HTR-8/SVneo (cell line): ENCODE data around the gene MSANTD4.
A peak's percentile ranks its signal among the peaks of the same experiment; 100 is the strongest.
"Not testable (repeated sequence)": the region's sequence is repeated elsewhere in the genome, so short reads cannot be mapped to it uniquely, and the experiment has no call there.

Experiments
- DNase-seq: peaks from one replicate; pipeline ENCODE4 v3.0.0; 2011; ENCODE audit warnings: low spot score, mixed read lengths; ENCODE audit not compliant: insufficient read length
- FAIRE-seq: peaks from 2 replicates; lab custom pipeline; 2011; peaks lifted over from hg19 to GRCh38; lab: Jason Lieb, UNC

Gene MSANTD4

DNA sequence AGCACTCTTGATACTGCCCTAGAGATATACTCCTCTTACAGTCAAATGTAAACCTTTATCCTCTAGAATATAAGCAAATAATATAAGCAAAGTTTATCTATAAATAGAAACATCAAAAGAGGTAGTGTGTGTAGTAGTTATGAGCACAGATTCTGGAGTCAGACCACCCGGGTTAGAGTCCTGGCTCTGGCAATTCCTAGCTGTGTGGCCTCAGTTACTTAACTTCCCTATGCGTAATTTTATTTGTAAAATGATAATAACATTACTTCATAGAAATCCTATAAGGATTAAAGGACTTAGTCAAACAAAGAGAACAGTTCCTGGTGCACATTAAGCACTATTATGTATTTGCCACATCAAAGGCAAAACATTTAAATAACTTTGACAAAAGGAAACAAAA is 7.0 kb downstream of the MSANTD4 start:
- DNase-seq (no peak), FAIRE-seq (no peak)

DNA sequence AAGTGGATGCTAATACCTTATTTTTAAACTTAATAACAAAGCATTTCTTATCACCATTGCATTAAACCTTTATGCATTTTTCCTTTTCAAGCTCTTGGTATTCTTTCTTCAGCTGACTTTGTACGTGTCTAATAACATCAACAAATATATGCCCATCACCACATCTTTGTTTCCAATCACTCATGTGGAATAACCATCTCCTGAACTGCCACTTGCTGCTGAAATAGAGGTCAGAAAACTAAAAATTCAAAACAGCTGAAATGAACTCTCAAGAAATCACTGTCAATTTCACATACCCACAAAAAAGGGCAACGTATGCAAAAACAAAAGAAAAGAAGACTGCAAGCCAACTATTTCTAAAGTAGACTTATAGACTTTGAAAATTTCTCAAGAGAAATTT is 7.4 kb downstream of the MSANTD4 start:
- DNase-seq = no peak
- no peak for FAIRE-seq

DNA sequence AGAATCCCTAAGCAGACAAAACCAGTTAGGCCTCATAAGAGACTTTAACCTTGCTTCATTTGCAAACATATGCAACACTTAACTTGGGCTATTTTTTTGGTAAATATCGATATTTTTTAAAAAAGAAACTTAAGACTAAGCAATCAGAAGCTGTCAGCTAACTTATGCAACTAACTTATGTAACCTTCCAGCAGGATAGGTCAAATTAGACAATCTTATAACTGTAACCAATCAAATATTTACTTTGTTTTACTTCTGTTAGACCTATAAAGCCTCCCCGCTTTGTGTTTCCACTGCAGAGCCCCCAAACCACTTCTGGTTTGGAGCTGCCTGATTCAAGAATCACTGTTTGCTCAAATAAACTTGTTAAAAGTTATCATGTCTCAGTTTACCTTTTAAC is 8.0 kb downstream of the MSANTD4 start:
- FAIRE-seq (no peak), DNase-seq (no peak)

DNA sequence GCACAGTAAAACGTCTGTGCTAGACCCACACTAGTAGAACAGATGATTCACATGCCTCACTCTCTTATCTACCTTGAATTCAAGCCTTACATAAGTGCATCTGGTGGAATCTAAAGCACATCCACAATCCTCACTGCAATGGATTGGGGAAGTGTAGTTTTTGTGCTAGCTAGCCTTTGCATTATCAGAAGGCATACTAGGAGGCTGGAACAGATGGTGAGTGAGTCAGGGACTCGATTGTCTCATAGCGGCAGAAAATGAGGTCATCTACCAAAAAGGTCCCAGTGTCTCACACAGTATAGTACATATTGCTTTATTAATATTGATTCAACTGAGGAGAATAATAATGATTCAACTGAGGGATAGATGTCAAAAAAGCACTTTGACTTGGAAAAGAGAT is 9.3 kb downstream of the MSANTD4 start:
- DNase-seq (no peak), FAIRE-seq (peak; percentile 65)

DNA sequence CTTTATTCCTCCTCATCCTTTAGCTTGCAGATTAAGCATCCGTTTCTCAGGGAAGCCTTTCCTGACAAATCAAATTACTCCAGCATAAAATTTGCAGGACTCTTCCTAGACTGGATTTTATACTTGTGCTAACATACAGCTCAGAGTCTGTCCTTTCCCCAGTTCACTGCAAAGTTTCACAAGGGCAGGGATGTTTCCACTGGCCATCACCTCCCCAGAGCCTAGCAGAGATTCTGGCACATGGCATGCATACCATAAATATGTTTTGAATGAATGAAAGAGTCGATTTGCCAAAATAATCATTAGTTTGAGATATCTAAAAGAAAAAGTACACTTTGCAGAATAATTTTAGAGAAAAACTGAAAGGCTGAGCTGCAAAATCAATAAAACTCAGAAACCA is 10.6 kb downstream of the MSANTD4 start:
- FAIRE-seq = no peak
- no peak for DNase-seq

DNA sequence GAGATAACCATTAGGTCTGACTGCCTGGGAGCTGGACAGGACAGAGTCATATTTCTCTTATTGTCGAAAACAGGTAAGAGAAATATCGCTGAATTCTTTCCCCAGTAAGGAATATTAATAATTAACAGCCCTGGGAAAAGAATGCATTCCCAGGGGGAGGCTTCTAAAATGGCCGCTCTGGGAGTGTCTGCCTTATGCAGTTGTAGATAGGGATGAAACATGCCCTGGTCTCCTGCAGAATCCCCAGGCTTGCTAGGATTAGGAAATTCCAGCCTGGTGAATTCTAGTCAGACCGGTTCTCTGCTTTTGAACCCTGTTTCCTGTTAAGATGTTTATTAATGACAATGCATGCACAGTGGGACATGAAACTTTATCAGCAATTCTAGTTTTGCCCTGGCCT is 18.9 kb downstream of the MSANTD4 start:
- not testable (repeated sequence) for DNase-seq, FAIRE-seq

DNA sequence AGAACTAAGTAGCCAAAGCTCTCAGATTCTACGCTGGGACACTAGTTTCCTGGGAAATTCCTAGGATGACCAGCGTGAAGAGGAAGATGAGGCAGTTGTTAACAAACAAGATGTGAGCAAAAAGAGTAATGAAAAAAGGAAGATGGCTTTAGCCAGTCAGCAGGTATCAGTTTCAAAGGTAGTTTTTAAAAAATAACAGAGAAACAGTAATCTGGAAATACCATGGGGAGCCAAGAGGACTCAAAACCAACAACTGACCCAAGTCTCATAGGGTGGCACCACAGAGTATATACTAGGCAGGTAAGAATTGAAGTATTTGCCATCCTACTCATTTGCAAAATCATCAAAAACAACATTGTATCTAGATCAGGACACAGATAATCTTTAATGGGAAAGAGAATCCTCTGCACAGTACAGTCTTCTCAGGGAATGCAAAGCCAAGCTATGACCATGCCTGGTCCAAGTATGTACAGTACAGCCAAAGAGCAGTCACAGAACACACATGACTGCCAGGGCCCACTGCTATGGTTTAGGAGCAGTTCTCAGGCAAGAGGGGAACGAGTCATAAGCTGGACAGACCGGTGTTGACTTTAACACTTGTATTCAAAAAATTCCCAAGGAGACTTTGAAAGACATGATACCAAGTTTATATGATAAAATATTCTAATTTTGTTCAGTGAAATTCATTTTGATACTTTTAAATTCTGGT is 20.6 kb downstream of the MSANTD4 start:
- FAIRE-seq = no peak

DNA sequence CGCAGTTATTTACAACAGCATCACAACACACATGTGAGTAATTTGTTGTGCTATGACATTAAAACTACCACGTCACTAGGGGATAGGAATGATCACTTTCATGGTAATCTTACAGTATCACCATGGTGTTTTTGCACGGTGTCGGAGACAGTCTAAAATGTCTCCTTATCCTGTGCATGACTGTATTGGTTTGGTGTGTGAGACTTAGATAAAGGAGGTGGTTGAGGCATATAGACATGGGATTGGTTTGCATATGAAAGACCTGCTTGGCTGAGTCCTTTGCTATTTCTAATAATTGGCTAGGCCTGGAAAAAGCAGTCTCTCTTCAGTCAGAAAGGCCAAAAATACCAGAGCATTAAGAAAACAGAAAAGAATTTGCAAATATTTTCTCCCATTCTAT is 30.2 kb downstream of the MSANTD4 start:
- no peak for FAIRE-seq

More for the DNA sequence above, 20.6 kb downstream of the MSANTD4 start:
- DNase-seq = no peak

DNA sequence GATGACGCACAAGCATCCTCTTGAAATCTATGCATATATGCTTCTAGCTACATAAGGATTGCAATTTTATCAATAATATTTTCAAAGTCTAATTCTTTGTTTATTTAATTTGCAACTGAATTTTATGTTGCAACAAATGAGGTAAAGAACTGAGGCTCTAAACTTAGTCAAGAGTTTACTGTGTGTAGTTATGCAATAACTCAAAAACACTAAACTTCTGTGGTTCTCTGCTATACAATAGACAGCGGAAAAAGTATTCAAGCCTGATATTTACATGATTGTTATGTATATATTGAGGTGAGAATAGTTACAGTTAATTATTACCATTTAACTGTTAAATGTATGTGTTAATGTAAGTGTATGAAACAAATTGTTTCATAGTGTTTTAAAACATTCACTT is 32.9 kb downstream of the MSANTD4 start:
- FAIRE-seq (no peak), DNase-seq (no peak)

More for the DNA sequence above, 30.2 kb downstream of the MSANTD4 start:
- DNase-seq = no peak

DNA sequence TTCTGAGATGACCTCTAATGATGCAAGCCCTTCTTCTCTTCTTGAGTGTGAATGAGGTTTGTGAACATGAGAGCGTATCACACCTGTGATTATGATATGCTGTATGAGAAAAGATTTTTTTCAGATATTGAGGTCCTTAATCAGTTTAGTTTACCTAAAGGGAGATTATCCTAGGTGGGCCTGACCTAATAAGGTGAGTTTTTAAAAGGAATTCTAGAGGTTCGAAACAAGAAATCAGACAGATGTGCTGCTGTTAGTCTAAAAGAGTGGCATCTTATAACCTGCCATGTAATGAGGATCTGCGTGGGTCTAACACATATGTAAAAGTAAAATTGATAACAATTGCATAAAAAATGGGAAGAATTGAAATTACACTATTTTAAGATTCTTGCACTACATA is 33.8 kb downstream of the MSANTD4 start:
- FAIRE-seq (no peak), DNase-seq (no peak)

DNA sequence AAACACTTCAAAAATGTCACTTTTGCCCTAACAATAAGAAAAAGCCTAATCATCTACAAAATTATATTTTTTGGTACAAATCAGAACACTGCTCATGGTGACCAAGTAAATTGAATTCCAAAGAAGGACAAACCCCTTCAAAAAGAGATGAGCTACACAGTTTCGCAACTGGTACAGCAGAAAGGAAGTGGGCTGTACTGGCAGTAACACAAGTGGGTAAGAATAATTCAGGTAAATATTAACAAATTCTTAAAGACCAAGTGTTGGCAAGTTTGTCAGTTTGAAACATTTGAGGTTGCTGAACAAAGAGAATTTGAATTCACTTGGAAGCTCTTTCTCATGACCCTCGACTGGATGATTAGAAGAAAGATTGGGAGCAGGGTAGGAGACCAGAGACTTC is 35.5 kb downstream of the MSANTD4 start:
- FAIRE-seq = no peak
- DNase-seq = no peak

DNA sequence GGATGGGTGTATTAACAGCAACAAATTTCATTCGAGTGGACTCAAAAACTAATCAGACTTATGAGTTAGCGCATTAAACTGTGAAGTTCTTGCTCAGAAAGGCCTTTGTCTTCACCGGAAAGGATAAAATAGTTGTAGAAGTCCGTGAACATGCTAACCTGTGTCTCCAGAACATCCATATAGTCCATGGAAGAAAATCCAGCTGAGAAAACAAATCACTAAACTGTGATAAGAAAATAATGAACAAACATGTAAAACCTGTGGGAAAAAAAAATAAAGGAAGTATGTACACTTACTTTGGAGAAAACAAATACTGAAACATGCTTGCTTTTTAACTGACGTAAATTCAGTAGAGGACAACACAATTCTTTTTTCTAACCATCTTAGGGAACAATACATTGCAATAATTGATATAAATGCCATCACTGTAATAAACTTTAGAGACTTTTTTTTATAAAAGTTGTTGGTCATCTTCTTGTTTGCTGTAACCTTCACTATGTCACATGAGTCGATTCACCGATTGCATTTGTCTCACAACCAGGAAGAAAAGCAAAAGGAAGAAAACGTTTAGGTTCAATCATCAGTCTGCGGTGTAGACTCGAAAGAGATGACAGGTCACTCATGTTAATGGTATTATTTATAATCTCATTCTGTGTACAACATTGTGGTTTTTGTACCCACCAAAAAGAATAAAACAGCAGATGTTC is 41.9 kb downstream of the MSANTD4 start:
- DNase-seq = no peak
- no peak for FAIRE-seq

DNA sequence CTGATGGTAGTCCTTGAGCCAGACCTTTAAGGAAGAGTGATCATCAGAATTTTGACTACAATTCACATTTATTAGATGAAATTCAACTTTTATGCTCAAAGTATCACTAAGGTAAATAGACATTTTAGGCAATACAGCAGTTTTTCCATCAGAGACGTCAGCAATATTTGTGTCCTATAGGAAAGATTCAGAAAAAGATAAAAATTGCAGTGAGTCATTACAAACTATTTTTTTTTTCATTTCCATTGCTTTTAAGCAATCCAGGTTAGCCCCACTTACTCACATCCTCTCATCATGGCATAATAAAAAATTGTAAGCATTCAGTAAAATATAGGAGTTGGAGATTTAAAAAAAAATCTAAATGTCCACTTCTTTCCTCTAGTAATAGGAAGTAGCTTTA is 46.9 kb downstream of the MSANTD4 start:
- no peak for FAIRE-seq
- DNase-seq = no peak

DNA sequence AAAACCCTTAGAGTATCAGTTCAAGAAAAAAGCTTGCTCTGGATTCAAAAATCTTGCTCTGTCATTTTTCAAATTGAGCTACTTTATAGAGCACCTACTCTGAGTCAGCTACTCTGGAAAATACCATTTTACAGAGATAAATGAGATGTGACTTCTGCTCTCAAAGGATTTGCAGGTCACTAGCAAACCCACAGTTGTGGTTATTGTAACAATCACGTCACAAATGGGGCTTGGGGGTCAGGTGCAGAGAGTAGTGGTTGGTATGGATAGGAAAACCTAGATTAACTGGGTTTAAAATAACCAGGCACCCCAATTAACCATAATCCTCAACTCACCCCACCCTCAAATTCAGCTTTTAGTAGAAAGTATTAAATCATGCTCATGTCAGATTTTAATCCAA is 52.3 kb downstream of the MSANTD4 start:
- no peak for DNase-seq
- FAIRE-seq = no peak

DNA sequence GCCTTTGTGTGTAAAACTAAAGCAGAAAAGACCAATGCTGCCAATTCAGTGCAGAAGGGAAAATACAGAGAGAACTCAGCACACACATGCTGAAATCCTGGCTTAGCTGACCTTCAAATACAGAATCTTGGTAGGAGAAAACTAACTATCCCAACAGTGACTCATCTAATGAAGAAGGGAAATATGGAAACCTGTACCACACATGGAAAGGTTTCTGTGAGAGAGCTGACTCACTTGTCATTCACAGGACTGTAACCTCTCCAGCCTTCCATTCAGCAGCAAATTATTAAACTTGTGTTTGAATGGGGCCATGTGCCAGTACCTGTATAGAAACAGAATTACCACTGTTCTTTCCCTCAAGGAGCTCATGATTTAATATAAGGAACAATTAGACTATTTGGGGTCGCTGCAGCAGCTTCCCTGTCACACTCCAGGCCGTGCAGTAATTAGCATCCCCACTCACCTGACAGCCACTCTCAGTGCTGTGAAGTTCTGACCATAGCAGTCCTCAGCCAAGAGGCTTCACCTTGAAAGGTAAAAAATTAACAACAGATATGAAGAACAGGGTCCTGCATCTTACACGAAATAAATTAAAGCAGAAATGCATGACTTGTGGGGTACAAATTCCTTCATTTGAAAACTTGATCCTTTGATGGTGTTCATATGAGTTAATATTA is 53.9 kb downstream of the MSANTD4 start:
- FAIRE-seq (no peak), DNase-seq (peak; percentile 6)

DNA sequence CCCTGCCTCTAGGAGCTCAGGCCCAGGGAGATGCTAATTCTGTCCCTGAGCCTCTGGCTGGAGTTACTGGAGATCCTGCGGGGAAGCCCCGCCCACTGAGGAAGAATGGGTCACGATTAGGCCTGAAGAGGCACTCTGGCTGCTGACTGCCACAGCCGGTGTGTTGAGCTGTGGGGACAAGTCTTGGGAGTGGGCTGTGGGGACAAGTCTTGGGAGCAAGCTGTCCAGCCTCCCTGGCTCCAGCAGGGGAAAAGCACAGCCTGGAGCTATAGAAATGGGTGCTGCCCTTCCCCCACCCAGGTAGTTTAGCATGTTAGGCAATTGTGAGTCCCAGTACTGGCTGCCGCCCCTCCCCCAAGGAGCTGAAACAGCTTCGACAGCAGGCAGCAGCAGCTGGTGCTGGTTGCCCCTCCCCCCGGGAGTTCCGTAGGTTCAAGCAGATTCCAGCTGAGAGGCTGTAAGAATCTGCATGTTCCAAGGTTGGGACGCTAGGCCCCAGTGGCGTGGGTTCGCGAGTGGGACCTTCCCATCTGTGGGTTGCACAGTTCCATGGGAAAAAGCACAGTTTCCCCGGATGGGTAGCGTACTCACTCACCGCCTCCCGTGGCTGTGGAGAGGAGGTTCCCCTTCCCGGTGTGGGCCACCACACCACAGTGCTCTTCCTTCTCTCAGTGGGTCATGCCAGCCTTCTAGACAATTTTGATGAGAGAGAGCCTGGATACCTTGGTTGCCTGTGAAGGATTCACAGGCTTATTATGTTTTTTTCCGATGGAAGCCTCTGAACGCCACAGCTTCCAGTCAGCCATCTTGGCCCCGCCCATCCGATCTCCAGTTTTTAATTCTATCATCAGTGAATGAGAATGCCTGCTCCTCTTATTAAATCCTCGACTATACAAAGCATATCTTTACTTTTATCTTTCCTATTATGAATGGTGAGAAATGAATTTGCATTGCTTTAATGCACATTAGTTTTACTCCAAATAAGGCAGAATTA is 61.5 kb downstream of the MSANTD4 start:
- DNase-seq (no peak), FAIRE-seq (no peak)
